GM18907 (cell line): ENCODE measurements around the gene RNF227.
"Not testable (repeated sequence)": the region's sequence is repeated elsewhere in the genome, so short reads cannot be mapped to it uniquely, and the experiment has no call there.

ENCODE experiments used
- ATAC-seq: cut with Tn5 transposase; IDR thresholded peaks from one replicate; pipeline ENCODE4 v1.9.1; 2021; ENCODE audit warnings: mild to moderate bottlenecking, moderate library complexity; ENCODE audit not compliant: unreplicated experiment

Gene RNF227

DNA sequence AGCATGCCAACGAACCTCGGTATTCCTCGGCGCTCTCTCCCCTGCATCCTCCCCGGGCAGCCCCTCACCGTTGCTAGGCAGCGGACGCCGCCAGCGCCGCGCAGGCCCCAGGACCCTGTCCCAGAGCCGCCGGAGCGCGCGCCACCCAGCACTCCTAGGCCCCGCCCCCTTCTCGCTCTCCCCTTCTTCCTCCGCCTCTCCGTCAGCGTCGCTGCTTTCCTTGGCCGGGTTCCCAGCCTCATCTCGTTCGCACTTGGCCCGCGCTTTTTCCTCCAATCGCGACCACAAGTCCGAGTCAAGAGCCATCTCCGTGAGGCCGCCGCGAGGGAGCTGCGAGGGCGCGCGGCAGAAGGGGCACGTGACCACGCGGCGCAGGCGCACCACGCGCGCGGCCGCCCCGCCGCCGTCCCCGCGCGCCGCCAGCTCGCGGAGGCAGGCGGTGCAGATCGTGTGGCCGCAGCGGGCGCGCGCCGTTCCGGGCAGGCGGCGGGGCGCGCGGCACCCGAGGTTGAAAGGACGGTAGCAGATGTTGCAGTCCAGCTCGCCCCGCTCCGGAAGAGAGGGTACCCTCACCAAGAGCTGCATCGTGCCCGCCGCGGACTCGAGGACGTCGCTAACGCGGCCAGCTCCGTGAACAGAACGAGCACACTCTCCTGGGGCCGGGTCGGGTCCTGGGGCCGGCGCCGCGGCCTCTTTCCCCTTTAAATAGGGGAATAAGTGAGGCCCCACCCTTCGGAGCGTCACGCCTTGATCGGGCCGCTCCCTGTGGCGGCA, at the start of gene RNF227:
TSS of gene RNF227 (minus strand) at position 679 of the 774 bp plus-strand sequence. CDS start at position 585, 94 bp downstream.
- peak; percentile 71 for ATAC-seq

DNA sequence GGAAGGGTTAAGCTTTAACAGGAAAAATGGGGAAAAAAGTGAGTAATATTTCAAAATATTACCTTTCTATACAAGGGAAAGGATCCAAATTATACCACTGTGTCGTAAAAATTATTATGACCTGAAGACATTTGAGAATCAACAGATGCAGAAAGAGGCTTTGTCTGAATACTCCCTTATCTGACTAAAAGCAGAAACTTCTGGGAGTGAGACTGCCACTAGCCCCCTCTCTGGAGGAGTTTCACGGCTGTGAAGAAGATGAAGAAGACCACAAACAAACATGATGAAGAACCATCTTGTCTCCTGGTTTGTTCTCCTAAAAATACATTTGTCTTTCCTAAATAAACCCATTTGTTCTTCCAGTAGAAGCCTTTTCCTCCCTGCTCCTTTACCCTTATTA, 45.3 kb upstream of the RNF227 start:
- no peak for ATAC-seq

DNA sequence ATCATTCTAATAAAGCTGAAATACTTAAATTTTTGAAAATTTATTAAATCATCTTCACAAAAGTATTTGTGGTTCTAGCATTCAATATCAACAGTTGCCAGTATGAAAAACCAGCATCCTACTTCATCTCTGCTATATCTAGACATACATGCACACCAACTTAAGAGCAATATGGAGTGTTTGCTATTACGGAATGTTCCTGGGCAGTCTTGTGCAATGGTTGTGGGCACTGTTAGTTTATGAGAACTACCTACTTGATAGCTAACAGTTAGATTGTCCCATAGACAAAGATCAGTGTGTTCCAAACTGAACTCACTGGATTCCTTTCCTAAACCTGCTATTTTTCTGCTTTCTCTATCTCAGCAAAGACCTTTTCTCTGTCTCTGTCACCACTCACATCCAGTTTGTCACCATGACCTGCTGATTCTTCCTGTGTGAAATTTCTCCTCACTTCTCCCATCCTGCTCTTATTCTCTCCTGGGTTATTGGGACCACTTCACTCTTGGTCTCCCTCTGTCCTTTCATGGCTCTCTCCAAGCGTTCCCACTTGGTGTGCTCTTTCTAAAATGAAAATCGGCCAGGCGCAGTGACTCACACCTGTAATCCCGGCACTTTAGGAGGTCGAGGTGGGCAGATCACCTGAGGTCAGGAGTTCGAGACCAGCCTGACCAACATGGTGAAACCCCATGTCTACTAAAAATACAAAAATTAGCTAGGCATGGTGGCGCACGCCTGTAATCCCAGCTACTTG, 43.6 kb upstream of the RNF227 start:
- no peak for ATAC-seq

DNA sequence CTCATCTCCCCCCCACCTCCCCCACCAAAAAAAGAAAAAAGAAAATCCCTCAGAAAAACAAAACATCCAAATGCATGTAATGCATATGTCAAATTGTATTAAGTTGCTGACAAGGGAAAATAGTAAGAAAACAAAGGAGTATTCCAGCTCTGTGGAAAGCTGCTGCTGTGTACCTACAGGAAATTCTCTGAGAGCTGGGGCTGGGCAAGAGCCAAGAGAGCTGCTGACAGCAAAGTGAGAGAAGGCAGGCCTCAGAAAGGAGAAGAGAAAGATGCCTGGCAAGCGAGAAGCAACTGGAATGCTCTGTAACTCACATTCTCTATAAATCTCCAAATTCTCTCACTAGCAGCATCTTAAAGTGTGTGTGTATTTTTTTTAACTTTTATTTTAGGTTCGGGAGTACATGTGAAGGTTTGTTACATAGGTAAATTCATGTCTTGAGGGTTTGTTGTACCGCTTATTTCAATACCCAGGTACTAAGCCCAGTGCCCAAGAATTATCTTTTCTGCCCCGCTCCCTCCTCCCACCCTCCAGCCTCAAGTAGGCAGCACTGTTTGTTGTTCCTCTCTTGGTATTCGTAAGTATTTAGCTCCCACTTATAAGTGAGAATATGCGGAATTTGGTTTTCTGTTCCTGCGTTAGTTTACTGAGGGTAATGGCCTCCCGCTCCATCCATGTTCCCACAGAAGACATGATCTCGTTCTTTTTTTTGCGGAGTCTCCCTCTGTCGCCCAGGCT, 40.3 kb upstream of the RNF227 start:
- ATAC-seq = no peak

DNA sequence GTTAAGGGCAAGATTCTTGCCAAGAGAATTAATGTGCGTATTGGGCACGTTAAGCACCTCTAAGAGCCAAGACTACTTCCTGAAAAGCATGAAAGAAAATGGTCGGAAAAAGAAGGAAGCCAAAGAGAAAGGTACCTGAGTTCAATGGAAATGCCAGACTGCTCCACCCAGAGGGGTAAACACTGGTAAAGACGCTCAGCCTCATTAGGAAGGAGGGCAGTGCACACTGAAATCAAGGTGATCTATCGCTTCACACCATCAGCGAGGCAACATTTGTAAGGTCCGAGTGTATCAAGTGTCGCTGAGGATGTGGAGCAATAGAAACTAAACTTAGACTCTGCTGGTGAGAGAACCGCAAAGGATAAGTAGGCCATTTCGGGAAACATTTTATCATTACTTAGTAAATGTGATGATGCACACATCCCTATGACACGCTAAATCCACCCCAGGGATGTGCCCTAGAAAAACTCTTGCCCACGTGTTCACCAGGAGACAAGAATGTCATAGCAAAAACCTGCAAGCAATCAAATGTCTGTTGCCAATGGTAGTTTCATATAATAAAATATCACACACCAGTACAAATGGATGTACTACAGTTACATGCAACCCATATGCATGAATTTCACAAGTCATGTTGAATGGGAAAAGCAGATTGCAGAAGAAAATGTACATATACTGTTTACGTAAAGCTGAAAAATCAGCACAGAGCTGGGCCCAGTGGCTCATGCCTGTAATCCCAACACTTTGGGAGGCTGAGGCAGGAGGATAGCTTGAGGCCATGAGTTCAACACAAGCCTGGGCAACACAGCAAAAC, 39.5 kb upstream of the RNF227 start:
- no peak for ATAC-seq

DNA sequence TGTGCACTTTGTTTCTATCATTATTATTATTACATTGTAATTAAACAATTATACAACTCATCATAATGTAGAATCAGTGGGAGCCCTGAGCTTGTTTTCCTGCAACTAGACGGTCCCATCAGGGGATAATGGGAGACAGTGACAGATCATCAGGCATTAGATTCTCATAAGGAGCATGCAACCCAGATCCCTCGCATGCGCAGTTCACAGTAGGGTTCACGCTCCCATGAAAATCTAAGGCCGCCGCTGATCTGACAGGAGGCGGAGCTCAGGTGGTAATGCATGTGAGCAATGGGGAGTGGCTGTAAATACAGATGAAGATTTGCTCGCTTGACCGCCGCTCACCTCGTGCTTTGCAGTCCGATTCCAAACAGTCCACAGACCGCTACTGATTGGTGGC, 37.2 kb upstream of the RNF227 start:
- ATAC-seq = not testable (repeated sequence)

DNA sequence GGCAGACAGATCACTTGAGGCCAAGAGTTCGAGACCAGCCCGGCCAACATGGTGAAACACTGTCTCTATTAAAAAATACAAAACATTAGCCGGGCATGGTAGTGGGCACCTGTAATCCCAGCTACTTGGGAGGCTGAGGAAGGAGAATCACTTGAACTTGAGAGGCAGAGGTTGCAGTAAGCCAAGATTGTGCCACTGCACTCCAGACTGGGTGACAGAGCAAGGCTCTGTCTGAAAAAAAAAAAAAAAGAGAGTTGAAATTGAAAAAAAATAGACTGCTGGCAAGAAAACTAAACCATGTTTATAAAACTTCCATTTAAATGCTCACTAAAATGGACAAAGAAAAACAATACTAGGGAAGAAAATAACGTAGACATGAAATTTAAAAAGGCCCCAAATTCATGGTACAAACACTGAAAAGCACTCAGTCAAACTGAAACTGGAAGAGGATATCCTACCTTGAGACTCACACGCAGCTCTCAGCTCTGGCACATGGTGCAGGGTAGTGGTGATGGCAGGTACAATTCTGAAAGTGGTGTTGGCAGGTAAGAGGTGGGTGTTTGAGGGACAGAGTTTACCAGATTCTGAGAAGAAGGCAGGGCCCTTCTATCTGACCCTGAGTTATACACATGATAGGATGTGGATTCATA, 35.2 kb upstream of the RNF227 start:
- ATAC-seq = peak; percentile 74

DNA sequence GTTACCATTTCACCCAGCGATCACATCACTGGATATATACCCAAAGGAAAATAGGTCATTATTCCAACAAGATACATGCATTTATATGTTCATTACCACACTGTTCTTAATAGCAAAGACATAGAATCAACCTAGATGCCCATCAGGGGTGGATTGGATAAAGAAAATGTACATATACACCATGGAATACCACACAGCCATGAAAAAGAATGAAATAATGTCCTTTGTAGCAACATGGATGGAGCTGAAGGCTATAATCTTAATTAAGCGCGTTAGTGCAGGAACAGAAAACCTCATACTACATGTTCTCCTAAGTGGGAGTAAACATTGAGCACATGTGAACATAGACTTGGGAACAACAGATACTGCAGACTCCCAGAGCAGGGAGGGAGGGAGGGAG, 34.5 kb upstream of the RNF227 start:
- no peak for ATAC-seq

DNA sequence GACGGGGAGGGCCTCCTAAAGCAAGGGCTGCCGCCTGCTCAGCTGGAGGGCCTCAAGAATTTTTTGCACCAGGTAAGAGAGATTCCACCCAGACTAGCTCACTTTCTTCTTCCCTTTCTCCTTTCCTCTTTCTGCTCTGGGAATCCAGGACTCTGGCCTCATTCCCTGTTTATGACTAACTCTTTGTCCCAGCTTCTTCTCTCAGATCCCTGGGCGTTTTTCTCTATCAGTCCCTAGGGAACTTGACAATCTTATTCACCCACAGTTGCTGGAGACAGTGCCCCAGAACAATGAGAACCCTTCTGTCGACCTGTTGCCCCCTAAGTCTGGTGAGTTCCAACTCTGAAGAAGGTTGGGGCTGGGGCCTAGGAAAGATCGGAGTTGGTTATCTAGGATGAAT, 31.6 kb upstream of the RNF227 start:
- ATAC-seq = no peak

DNA sequence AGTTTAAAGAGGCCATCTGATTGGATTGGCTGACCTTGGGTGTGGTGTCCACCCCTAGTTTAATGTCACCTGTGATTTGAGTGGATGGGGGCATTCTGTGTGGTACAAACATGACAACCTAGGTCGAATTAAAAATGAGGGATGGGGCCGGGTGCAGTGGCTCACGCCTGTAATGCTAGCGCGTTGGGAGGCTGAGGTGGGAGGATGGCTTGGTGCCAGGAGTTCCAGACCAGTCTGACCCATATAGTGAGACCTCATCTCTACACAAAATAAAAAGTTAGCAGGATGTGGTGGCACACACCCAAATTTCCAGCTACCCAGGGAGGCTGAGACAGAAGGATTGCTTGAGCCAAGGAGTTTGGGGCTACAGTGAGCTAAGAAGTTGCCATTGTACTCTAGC, 30.4 kb upstream of the RNF227 start:
- ATAC-seq = no peak

DNA sequence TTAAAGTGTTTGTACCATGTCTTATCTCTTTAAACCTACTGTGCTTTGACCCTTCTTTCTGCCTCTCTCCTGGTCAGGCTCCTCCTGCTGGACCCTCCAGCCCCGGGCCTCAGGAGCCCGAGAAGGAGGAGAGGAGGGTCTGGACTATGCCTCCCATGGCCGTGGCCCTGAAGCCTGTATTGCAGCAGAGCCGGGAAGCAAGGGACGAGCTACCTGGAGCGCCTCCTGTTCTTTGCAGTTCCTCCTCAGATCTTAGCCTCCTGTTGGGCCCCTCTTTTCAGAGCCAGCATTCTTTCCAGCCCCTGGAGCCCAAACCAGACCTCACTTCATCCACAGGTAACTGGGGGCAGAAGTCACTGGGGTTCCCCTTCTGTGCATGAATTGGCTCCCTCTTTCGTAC, 29.6 kb upstream of the RNF227 start:
- no peak for ATAC-seq

DNA sequence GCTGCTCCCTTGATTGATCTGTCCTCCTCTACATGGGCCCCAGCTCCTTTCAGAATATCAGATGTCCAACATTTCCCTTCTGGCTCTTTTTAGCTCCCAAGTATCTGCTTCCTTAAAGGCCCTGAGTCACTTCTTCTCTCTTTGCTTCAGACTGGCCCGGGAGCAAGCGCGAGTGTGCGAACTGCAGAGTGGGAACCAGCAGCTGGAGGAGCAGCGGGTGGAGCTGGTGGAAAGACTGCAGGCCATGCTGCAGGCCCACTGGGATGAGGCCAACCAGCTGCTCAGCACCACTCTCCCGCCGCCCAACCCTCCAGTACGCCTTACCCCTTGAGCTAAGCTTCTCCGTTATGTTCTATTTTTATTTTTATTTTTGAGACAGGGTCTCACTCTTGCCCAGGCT, 28.2 kb upstream of the RNF227 start:
- no peak for ATAC-seq

DNA sequence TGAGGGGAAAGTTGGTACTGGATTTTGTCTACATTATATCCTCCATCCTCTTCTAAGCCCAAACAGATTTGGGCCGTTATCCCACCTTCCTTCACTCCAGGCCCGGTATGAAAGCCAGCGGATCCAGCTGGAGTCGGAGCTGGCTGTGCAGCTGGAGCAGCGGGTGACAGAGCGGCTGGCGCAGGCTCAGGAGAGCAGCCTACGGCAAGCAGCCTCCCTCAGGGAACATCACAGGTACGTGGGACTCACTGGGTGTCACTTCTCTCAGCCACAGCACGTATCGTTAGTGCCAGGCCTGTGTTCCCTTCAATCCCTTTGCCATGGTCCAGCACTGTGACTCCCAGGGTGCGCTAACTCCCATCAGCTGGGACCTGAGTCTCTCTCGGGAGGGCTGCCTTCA, 27.2 kb upstream of the RNF227 start:
- ATAC-seq = no peak

DNA sequence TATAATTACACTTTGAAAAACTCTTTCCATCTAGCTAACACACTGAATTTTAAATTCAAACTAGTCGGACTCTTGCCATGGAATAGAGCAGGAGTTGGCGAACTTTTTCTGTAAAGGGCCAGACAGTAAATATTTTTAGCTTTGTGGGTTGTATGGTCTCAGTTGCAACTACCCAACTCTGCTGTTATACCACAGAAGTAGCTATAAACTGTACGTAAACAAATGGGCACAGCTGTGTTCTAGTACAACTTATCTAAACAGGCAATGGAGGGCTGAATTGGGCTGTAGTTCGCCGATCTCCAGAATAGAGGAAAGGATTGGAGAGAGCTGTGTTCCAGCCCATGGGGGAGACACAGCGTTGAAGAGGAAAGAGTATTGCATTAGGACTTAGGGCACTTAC, 24.7 kb upstream of the RNF227 start:
- ATAC-seq = no peak

DNA sequence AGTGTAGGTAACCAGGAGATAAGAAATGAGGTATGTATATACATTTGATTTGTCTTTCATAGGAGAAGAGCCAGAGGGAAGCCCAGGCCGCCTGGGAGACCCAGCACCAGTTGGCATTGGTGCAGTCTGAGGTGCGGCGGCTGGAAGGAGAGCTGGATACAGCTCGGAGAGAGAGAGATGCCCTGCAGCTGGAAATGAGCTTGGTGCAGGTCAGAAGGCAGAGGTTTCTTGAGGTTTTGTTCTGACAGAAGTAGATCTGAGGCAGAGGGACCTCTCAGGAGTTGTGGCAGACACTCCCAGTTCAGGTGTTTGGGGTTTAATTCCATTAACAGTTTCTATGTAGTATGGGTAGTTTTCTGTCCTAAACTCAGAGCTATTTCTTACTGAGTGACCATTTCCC, 23.9 kb upstream of the RNF227 start:
- no peak for ATAC-seq

DNA sequence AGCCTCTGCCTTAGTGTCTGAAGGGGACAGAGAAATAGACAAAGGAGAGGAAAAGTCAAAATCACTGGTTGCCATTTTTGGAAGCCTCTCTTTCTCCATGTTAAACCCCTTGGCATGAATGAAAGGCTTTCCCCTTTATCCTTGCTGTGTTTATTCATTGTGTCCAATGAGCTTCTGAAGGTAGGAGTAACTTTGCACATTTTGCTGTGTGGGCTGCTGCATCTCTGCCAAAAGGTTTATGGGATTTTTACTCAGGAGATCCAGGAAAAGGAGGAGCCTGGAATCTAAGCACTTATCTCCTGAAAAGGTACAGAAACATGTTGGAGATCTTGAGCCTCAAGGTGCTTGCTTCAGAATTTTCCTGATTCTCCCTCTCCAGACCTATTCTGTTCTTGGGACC, 19.8 kb upstream of the RNF227 start:
- ATAC-seq = no peak

DNA sequence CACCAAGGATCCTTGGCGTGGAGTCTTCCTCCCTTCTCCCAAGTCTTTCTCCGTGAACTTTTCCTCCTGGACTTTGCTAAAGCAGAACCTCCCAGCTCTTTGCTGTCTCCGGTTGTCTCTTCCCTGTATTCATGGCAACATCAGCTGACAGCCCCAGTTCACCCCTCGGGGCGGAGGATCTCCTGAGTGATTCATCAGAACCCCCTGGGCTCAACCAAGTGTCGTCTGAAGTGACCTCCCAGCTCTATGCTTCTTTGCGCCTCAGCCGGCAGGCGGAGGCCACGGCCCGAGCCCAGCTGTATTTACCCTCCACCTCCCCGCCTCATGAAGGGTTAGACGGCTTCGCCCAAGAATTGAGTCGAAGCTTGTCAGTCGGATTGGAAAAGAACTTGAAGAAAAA, 16.9 kb upstream of the RNF227 start:
- no peak for ATAC-seq

DNA sequence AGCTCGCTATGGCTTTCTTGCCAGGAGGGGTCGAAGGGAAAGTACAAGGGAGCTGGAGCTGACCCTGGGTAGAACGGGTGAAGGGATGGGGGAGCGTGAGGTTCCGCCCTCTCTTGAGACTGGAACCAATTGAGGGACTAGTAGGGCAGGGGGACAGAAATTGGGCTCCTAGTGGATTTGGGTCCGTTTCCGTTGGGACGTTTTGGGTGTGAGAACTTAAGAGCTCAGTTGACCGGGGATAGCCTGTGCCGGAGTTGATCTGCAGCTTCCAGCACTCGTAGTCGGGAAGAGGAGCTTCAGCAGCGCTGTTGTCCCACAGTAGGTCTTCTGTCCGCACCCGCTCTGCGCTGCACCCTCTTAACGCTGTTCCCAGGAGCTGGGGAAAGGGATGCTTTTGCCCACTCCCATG, 16.4 kb upstream of the RNF227 start:
- ATAC-seq = peak; percentile 20

DNA sequence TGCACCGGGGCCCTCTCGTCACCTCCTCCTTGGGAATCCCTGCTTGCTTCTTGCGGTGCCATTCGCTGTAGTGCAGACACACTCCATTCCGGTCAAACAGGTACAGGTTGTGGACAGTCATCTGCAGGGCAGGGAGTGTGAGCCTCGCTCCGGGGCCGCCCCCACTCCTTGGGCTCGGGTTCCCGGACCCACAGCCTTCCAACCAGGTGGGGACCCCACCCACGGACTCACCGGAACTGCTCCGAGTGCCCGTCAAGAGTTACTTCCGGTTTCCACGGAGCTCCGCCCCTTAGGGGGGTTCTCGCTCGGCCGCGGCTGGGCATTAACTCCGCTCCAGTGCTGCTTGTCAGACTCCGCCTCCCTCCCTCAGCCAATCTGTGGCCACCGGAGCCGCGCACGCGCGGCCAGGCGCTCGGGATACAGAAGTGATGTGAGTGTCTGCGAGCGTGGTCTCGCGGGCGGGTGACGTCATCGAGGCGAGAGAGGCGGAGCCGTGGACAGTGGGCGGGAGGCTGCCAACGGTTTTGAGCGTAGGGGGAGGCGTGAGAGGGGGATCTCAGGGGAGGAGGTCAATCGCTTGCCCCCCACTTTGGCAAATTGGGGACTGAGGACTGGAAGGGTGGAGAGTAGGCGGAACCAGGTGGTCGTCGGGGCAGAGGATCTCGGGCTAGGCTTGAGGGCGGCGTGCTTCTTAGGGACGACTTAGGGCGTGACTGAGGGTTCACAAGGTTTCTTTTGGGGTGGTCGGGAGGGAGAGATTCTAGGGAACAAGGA, 15.8 kb upstream of the RNF227 start, which contains the start of the genes CNTROB and TRAPPC1:
TSS of gene CNTROB (plus strand) at position 498 of the 774 bp plus-strand sequence. CDS start 874 bp downstream, outside the sequence.
TSS of gene TRAPPC1 (minus strand) at position 238 of the 774 bp plus-strand sequence. CDS start at position 121, 117 bp downstream.
- ATAC-seq = peak; percentile 90
